Common myeloid progenitor, CD34-positive (primary cell): ENCODE measurements around the gene TBC1D1.

Experiments
- CTCF ChIA-PET: fragments of 350-600 bp; sonication (Branson Sonifier 250); formaldehyde crosslinking; loops from one replicate; lab custom pipeline; 2021; ENCODE audit warnings: antibody characterized with exemption; lab: Charles Lee
- POLR2A ChIA-PET: fragments of 350-600 bp; sonication (Branson Sonifier 250); formaldehyde crosslinking; loops from one replicate; lab custom pipeline; 2021; ENCODE audit warnings: antibody characterized with exemption; lab: Charles Lee
- DNase-seq, 3 donors: peaks; one replicate each; pipeline versions ENCODE4 v3.0.0 to v3.0.0-alpha.2; 2013
- H3K27ac ChIP-seq, 2 experiments: 1 replicate in 1 of 2; 2 replicates in 1 of 2; pipeline ENCODE4 v1.7.0; 2013; ENCODE audit warnings: inconsistent platforms in 2 of 2, low read length in 2 of 2, mild to moderate bottlenecking in 2 of 2, low read depth in 1 of 2, moderate library complexity in 1 of 2; ENCODE audit not compliant: severe bottlenecking in 2 of 2, insufficient read depth in 1 of 2, poor library complexity in 1 of 2
- H3K27me3 ChIP-seq, 5 experiments: replicated peaks in 2 of 5; 1 replicate in 3 of 5; 2 replicates in 2 of 5; pipeline versions ENCODE4 v1.6.1 to v1.7.0; 2013; ENCODE audit warnings: low read length in 4 of 5, mild to moderate bottlenecking in 2 of 5, moderate library complexity in 2 of 5, inconsistent platforms in 1 of 5; ENCODE audit not compliant: insufficient read depth in 5 of 5, control insufficient read depth in 4 of 5
- H3K36me3 ChIP-seq, 4 experiments: 1 replicate in 2 of 4; 2 replicates in 2 of 4; pipeline versions ENCODE4 v1.6.1 to v1.7.0; 2013; ENCODE audit warnings: low read length in 3 of 4, control low read depth in 1 of 4, mild to moderate bottlenecking in 1 of 4; ENCODE audit not compliant: control insufficient read depth in 4 of 4, insufficient read depth in 4 of 4
- H3K4me1 ChIP-seq, 4 experiments: 1 replicate in 3 of 4; 2 replicates in 1 of 4; pipeline versions ENCODE4 v1.6.1 to v1.7.1; 2013; ENCODE audit warnings: low read length in 3 of 4, mild to moderate bottlenecking in 3 of 4, control low read depth in 1 of 4, inconsistent platforms in 1 of 4, moderate library complexity in 1 of 4; ENCODE audit not compliant: control insufficient read depth in 4 of 4, insufficient read depth in 4 of 4; ENCODE audit errors: control extremely low read depth in 1 of 4
- H3K4me3 ChIP-seq, 7 experiments: 1 replicate in 4 of 7; 2 replicates in 3 of 7; pipeline versions ENCODE4 v1.5.1 to v1.7.0; 2013; ENCODE audit warnings: mild to moderate bottlenecking in 7 of 7, low read length in 6 of 7, moderate library complexity in 6 of 7, inconsistent platforms in 2 of 7, low read depth in 2 of 7, control low read depth in 1 of 7; ENCODE audit not compliant: insufficient read depth in 4 of 7, control insufficient read depth in 1 of 7; ENCODE audit errors: extremely low read depth in 1 of 7
- H3K9me3 ChIP-seq, 5 experiments: 1 replicate in 4 of 5; 2 replicates in 1 of 5; pipeline versions ENCODE4 v1.6.1 to v1.7.1; 2013; ENCODE audit warnings: low read length in 4 of 5, mild to moderate bottlenecking in 2 of 5, inconsistent platforms in 1 of 5, low read depth in 1 of 5, moderate library complexity in 1 of 5; ENCODE audit not compliant: control insufficient read depth in 4 of 5, insufficient read depth in 2 of 5; ENCODE audit errors: control extremely low read depth in 1 of 5
- WGBS: methylation state at CpG from one replicate; pipeline ENCODE4 v1.1.5; 2013; ENCODE audit not compliant: insufficient coverage; 5-methylcytosine and 5-hydroxymethylcytosine counted together

Gene TBC1D1

DNA sequence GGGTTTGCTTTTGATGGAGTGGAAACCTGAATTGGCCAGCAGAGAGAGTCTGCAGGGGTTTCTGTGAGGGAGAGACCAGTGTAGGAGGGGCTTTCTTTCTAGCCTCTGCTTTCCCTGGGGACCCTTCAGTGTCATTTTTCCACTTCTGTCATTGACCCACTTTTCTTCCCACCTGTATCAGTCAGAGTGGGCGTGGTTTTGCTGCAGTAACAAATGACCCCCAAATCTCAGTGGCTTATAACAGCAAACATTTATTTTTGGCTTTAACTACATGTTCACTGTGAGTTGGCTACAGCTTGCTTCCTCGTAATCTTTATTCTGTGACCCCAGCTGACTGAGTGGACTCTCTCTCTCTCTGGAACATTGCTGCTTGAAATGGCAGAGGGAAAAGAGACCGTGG lies 43.7 kb downstream of the TBC1D1 start:
- ChIA-PET CTCF (interaction anchor here (0.9 to 2.0 kb wide), 3 partner anchors 9 to 24 kb away, joined by 3 to 5 read pairs (median 4); no protein-coding TSS in a partner anchor), POLR2A (no interaction called here)
- no peaks in the 10 kb centered on the region for H3K9me3 ChIP-seq
- no peak for DNase-seq
- no peaks in the 10 kb centered on the region for H3K27me3 ChIP-seq
- no peak overlapping the region for H3K27ac ChIP-seq
- H3K36me3 ChIP-seq = peaks cover 0 to 4% (median 0%) of the 10 kb centered on the region in 4 experiments
- no peak overlapping the region for H3K4me3 ChIP-seq
- no peaks in the 10 kb centered on the region for H3K4me1 ChIP-seq
- 100% methylated on average over 2 of the region's 3 CpGs for WGBS

DNA sequence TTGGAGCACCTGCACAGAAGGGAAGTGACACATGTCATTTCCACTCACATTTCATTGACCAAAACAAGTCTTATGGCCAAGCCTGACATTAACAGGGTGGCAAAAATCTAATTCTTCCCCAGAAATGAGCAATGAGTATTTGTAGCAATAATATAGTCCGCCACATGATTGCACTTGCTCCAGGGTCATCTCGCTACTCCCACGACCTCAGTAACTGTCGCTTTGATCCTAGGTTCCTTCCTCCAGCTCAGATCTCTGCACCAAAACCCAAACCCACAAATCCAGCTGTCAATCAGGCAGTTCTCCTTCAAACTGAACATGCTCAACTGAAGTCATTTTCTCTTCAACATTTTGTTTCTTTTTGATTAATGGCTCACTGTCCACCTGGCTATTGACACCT lies 44.1 kb downstream of the TBC1D1 start:
- CTCF ChIA-PET = interaction anchor here (0.9 to 2.0 kb wide), 3 partner anchors 8 to 24 kb away, joined by 3 to 5 read pairs (median 4); no protein-coding TSS in a partner anchor
- H3K36me3 ChIP-seq = peaks cover 0 to 4% (median 0%) of the 10 kb centered on the region in 4 experiments
- POLR2A ChIA-PET = no interaction called here
- H3K4me3 ChIP-seq = no peak overlapping the region
- no peaks in the 10 kb centered on the region for H3K27me3 ChIP-seq
- H3K4me1 ChIP-seq = no peaks in the 10 kb centered on the region
- no peak overlapping the region for H3K27ac ChIP-seq
- DNase-seq = no peak
- 84% methylated on average over 4 of the region's 4 CpGs for WGBS
- H3K9me3 ChIP-seq = no peaks in the 10 kb centered on the region

DNA sequence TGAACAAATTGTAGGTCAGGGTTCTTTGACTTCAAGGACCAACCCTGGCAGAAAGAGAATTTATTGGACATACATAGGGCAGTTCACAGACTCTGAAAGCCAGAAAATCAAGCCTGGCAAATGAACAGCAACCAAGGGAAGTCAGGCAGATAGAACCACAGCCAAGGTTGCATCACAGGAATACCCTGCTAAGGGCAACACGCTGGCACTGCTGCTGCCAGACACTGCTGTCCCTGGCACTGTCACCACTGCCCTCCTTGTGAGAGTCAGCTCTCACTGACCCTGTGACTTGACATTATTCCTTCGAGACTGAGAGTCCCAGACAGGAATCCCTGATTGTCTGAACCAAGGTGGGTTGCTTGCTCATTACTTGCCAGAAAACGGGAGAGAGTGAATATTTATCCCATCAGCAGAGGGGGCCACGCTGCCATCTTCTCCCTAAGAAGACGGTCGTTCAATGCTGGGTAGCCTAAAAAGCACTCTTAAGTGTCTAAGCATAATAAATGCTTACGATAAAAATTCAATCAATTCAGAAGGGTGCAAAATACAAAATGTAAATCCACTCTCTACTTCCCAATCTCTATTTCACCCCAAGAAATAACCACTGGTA lies 46.1 kb downstream of the TBC1D1 start:
- no peak for DNase-seq
- ChIA-PET CTCF (interaction anchor here (1.3 kb wide), 1 partner anchor 9 kb away, joined by 5 read pairs; no protein-coding TSS in a partner anchor), POLR2A (no interaction called here)
- no peaks in the 10 kb centered on the region for H3K4me1 ChIP-seq
- H3K36me3 ChIP-seq = peaks cover 0 to 4% (median 0%) of the 10 kb centered on the region in 4 experiments
- WGBS = 73% methylated on average over 3 of the region's 7 CpGs
- H3K27me3 ChIP-seq = no peaks in the 10 kb centered on the region
- H3K4me3 ChIP-seq = no peak overlapping the region
- no peaks in the 10 kb centered on the region for H3K9me3 ChIP-seq
- H3K27ac ChIP-seq = no peak overlapping the region

DNA sequence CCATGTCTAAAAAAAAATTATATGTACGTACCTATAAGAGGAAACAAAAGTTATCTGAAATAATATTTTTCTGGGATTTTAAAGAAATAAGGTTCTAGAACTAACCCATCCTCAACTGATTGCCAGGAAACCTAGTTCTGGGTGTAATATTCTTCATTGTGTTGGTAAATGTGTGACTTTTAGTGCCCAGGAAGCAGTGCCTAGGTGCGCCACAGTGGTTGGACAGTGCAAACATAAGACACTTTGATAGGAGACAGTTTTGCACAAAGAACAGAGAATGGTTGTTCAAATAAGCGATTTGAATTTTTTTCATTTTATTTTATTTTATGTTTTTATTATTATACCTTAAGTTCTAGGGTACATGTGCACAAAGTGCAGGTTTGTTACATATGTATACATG lies 47.3 kb downstream of the TBC1D1 start:
- H3K27ac ChIP-seq = no peak overlapping the region
- POLR2A ChIA-PET = no interaction called here

DNA sequence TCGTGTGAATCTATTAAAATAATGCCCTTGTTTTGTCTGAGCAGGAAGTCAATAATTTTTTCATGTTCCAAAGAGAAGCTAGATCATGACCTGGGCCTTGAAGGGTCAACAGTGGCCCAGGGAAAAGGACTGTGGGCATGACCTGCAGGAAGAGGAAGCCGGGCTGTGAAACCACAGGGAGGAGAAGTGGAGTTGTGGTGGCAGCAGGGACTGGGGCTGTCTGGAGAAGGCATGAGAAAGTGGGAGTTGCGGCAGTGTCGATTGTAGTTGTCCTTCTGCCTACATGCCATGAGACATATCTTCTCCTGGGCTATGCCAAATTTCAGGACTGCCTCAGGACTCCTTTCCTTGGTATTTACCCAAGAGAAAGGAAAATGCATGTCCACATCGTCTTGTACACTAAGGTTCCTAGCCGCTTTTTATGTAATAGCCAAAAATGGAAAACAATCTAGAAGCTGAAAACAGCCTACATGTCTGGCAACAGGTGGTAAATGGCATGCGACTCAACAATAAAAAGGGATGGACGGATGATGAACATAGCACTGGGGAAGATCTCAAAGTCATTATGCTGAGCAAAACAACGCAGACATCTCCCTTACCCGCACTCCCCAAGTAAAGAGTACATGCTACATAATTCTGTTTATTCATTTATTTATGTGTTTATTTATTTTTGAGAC lies 55.8 kb downstream of the TBC1D1 start:
- Histone ChIP-seq H3K9me3 (no peaks in the 10 kb centered on the region), H3K4me1 (peaks cover 4 to 27% (median 20%) of the 10 kb centered on the region in 4 experiments), H3K27me3 (no peaks in the 10 kb centered on the region), H3K4me3 (peak overlapping the region in 1 of 7 experiments; percentile 47), H3K36me3 (no peaks in the 10 kb centered on the region), H3K27ac (no peak overlapping the region)
- CTCF ChIA-PET = interaction anchor here (0.9 to 1.8 kb wide), 2 partner anchors 11 to 32 kb away, joined by 3 to 5 read pairs; no protein-coding TSS in a partner anchor
- WGBS = 43% methylated on average over 5 of the region's 10 CpGs
- DNase-seq = peak in 2 of 3 donors; percentile 33 to 46
- POLR2A ChIA-PET = no interaction called here

More for the DNA sequence above, 47.3 kb downstream of the TBC1D1 start:
- Histone ChIP-seq H3K4me3 (no peak overlapping the region), H3K4me1 (no peaks in the 10 kb centered on the region), H3K36me3 (peaks cover 0 to 4% (median 0%) of the 10 kb centered on the region in 4 experiments), H3K9me3 (no peaks in the 10 kb centered on the region), H3K27me3 (no peaks in the 10 kb centered on the region)
- CTCF ChIA-PET = no interaction called here
- WGBS = no CpG with 5 or more reads among the region's 3 CpGs
- DNase-seq = no peak

DNA sequence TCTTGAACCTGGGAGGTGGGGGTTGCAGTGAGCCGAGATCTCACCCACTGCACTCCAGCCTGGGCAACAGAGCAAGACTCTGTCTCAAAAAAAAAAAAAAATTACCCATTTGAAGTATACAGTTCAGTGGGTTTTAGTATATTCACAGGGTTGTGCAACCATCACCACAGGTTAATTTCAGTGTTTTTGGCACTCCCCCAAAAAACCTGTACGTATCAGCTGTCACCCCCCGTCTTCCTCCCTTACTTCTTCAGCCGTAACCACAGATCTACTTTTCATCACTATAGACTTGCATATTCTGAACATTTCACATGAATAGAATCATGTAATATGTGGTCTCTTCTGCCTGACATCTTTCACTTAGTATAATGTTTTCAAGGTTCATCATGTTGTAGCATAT lies 57.7 kb downstream of the TBC1D1 start:
- peaks cover 4 to 32% (median 23%) of the 10 kb centered on the region in 4 experiments for H3K4me1 ChIP-seq
- WGBS = 0% methylated on average over 1 of the region's 4 CpGs
- peak in 2 of 3 donors; percentile 52 to 53 for DNase-seq
- CTCF ChIA-PET = no interaction called here
- no peaks in the 10 kb centered on the region for H3K36me3 ChIP-seq
- no peaks in the 10 kb centered on the region for H3K9me3 ChIP-seq
- no peak overlapping the region for H3K4me3 ChIP-seq
- no peak overlapping the region for H3K27ac ChIP-seq
- no peaks in the 10 kb centered on the region for H3K27me3 ChIP-seq
- POLR2A ChIA-PET = no interaction called here
